Neural cell (in vitro differentiated cells): ENCODE measurements around the gene TLE3. TPM values are rescaled to one million over a fixed set of nuclear protein-coding genes. Genes with fewer than 3 reads are reported as not detected.

ENCODE experiments used
- H2AFZ ChIP-seq: fragments of 200-600, 300-800 bp; sonication (generic), shearing (Covaris generic); 2 replicates; pipeline ENCODE4 v1.6.0; 2014; ENCODE audit warnings: low read depth, mild to moderate bottlenecking, antibody characterized with exemption, low read length, moderate library complexity
- H3F3A ChIP-seq: fragments of 200-600 bp; shearing (Covaris generic); 2 replicates; pipeline ENCODE4 v1.6.1; 2016; ENCODE audit warnings: mild to moderate bottlenecking, moderate library complexity, mixed read lengths, antibody characterized with exemption, low read length; ENCODE audit not compliant: insufficient read depth, poor library complexity, severe bottlenecking
- H3K27ac ChIP-seq: fragments of 200-600, 300-800 bp; sonication (generic), shearing (Covaris generic); 2 replicates; pipeline ENCODE4 v1.5.1; 2014; ENCODE audit warnings: mild to moderate bottlenecking, low read length, moderate library complexity
- H3K27me3 ChIP-seq: fragments of 300-800, 200-600 bp; sonication (generic), shearing (Covaris generic); 2 replicates; pipeline ENCODE4 v1.6.0; 2014; ENCODE audit warnings: mild to moderate bottlenecking, low read depth, low read length, moderate library complexity; ENCODE audit not compliant: insufficient read depth
- H3K36me3 ChIP-seq: fragments of 300-800, 200-600 bp; sonication (generic), shearing (Covaris generic); 2 replicates; pipeline ENCODE4 v1.5.1; 2014; ENCODE audit warnings: mild to moderate bottlenecking, antibody characterized with exemption, low read length, moderate library complexity; ENCODE audit not compliant: insufficient read depth
- H3K4me2 ChIP-seq: fragments of 300-800, 200-600 bp; sonication (generic), shearing (Covaris generic); 2 replicates; pipeline ENCODE4 v1.6.0; 2014; ENCODE audit warnings: mild to moderate bottlenecking, low read length
- H3K4me3 ChIP-seq: fragments of 300-800, 200-600 bp; sonication (generic), shearing (Covaris generic); 2 replicates; pipeline ENCODE4 v1.5.1; 2014; ENCODE audit warnings: mild to moderate bottlenecking, low read length, moderate library complexity
- H3K79me2 ChIP-seq: fragments of 200-600 bp; shearing (Covaris generic); replicated peaks from 2 replicates; pipeline ENCODE4 v1.6.0; 2014; ENCODE audit warnings: mild to moderate bottlenecking, low read length, moderate library complexity; ENCODE audit not compliant: insufficient read depth
- H3K9ac ChIP-seq: fragments of 300-800, 200-600 bp; sonication (generic), shearing (Covaris generic); 2 replicates; pipeline ENCODE4 v1.6.1; 2016; ENCODE audit warnings: mild to moderate bottlenecking, low read length, mixed read lengths
- H3K9me2 ChIP-seq: fragments of 200-600 bp; shearing (Covaris generic); 2 replicates; pipeline ENCODE4 v1.6.1; 2016; ENCODE audit warnings: mild to moderate bottlenecking, low read length, mixed read lengths; ENCODE audit not compliant: insufficient read depth
- H3K9me3 ChIP-seq: fragments of 200-600, 300-800 bp; sonication (generic), shearing (Covaris generic); 2 replicates; pipeline ENCODE4 v1.6.1; 2016; ENCODE audit warnings: mild to moderate bottlenecking, mixed run types, low read length, moderate library complexity, mixed read lengths
- H4K20me1 ChIP-seq: fragments of 200-600 bp; shearing (Covaris generic); 2 replicates; pipeline ENCODE4 v1.6.1; 2016; ENCODE audit warnings: mild to moderate bottlenecking, mixed run types; ENCODE audit not compliant: insufficient read depth
- CTCF ChIP-seq: fragments of 450-650 bp; IDR thresholded peaks from 2 replicates; pipeline ENCODE4 v1.5.1; 2014; ENCODE audit warnings: antibody characterized with exemption, mild to moderate bottlenecking, moderate library complexity; ENCODE audit not compliant: poor library complexity, severe bottlenecking
- EP300 ChIP-seq: fragments of 450-650 bp; conservative IDR thresholded peaks from 2 replicates; pipeline ENCODE4 v1.6.1; 2014; ENCODE audit warnings: antibody characterized with exemption, mild to moderate bottlenecking, moderate library complexity; ENCODE audit not compliant: poor library complexity, severe bottlenecking
- EZH2 ChIP-seq: fragments of 200-600, 300-800 bp; shearing (Covaris generic), sonication (generic); IDR thresholded peaks from 2 replicates; pipeline ENCODE4 v1.6.1; 2014; ENCODE audit warnings: antibody characterized with exemption, low read length, borderline replicate concordance, mild to moderate bottlenecking; ENCODE audit not compliant: insufficient read depth, poor library complexity, severe bottlenecking
- MXI1 ChIP-seq: fragments of 450-650 bp; conservative IDR thresholded peaks from 2 replicates; pipeline ENCODE4 v1.6.1; 2014; ENCODE audit warnings: antibody characterized with exemption, mild to moderate bottlenecking; ENCODE audit not compliant: poor library complexity, severe bottlenecking
- POLR2AphosphoS5 ChIP-seq: IDR thresholded peaks from 2 replicates; pipeline ENCODE4 v1.6.1; 2012
- RAD21 ChIP-seq: fragments of 450-650 bp; conservative IDR thresholded peaks from 2 replicates; pipeline ENCODE4 v1.6.1; 2014; ENCODE audit warnings: antibody characterized with exemption, mild to moderate bottlenecking, moderate library complexity
- REST ChIP-seq: IDR thresholded peaks from 2 replicates; pipeline ENCODE4 v1.6.1; 2012; ENCODE audit warnings: borderline replicate concordance
- SMC3 ChIP-seq: fragments of 450-650 bp; conservative IDR thresholded peaks from 2 replicates; pipeline ENCODE4 v1.6.1; 2014; ENCODE audit warnings: antibody characterized with exemption, mild to moderate bottlenecking, moderate library complexity; ENCODE audit not compliant: poor library complexity
- TAF1 ChIP-seq: IDR thresholded peaks from 2 replicates; pipeline ENCODE4 v1.6.1; 2012; ENCODE audit warnings: low read depth
- polyA plus RNA-seq: library from polyadenylated mRNA; depleted of rRNA; stranded (reverse); fragments of >200 nt; gene quantifications from 2 replicates; pipeline ENCODE4 v1.2.3, GENCODE V29; 2014

Gene TLE3
- polyA plus RNA-seq, 1 donor from 2014 or later: 27.6 TPM

GRCh38 chr15:70087708-70088352, 9.9 kb downstream of the TLE3 start:
- H3K27me3 ChIP-seq: no peaks in the 10 kb centered on the region
- H3K36me3 ChIP-seq: no peaks in the 10 kb centered on the region
- H3K79me2 ChIP-seq: peaks cover 59% of the 10 kb centered on the region
- H3K27ac ChIP-seq: no peak overlapping the region
- no peak overlapping the region for H3K4me3 ChIP-seq
- H3K4me2 ChIP-seq: peak overlapping the region; percentile 32
- no peaks in the 10 kb centered on the region for H3K9me3 ChIP-seq
- TF ChIP-seq RAD21 (no peak), REST (no peak), CTCF (no peak)
- no peak overlapping the region for H3K9ac ChIP-seq
- peaks cover 8% of the 10 kb centered on the region for H3F3A ChIP-seq
- H3K9me2 ChIP-seq: no peaks in the 10 kb centered on the region
- H4K20me1 ChIP-seq: no peaks in the 10 kb centered on the region
- no peak overlapping the region for H2AFZ ChIP-seq

GRCh38 chr15:70086636-70087035, 11.1 kb downstream of the TLE3 start:
- H3K4me3 ChIP-seq: no peak overlapping the region
- H3K27me3 ChIP-seq: no peaks in the 10 kb centered on the region
- TF ChIP-seq POLR2AphosphoS5 (no peak), EZH2 (no peak), CTCF (no peak), MXI1 (no peak), RAD21 (no peak), SMC3 (no peak), REST (no peak), TAF1 (no peak), EP300 (no peak)
- H3K79me2 ChIP-seq: peaks cover 56% of the 10 kb centered on the region
- H4K20me1 ChIP-seq: no peaks in the 10 kb centered on the region
- no peak overlapping the region for H3K9ac ChIP-seq
- H3K36me3 ChIP-seq: no peaks in the 10 kb centered on the region
- peaks cover 8% of the 10 kb centered on the region for H3F3A ChIP-seq
- no peak overlapping the region for H3K4me2 ChIP-seq
- H3K27ac ChIP-seq: no peak overlapping the region
- no peaks in the 10 kb centered on the region for H3K9me3 ChIP-seq
- H2AFZ ChIP-seq: no peak overlapping the region
- no peaks in the 10 kb centered on the region for H3K9me2 ChIP-seq
